AG04449 (cell line): ENCODE data around the gene FGD5.

Experiments used
- CTCF ChIA-PET: fragments of 350-600 bp; formaldehyde crosslinking; extraction: SDS; loops from one replicate; lab custom pipeline; 2021; ENCODE audit warnings: antibody characterized with exemption; lab: Yijun Ruan, JAX
- POLR2A ChIA-PET: fragments of 400-600, 350-600 bp; formaldehyde crosslinking; extraction: SDS; loops from one replicate; lab custom pipeline; 2020; ENCODE audit warnings: antibody characterized with exemption, inconsistent platforms; lab: Yijun Ruan, JAX
- DNase-seq: peaks from one replicate; pipeline ENCODE4 v3.0.0-alpha.2; 2010; ENCODE audit warnings: low read depth, low spot score
- H3K4me3 ChIP-seq: 2 replicates; pipeline ENCODE4 v1.5.1; 2011; ENCODE audit warnings: low read depth, mild to moderate bottlenecking, control low read depth, low read length
- CTCF ChIP-seq: IDR thresholded peaks from one replicate; pipeline ENCODE4 v1.5.1; 2011; ENCODE audit warnings: mild to moderate bottlenecking, moderate library complexity, low read length, control low read depth, inconsistent platforms; ENCODE audit not compliant: insufficient read depth; ENCODE audit errors: missing control alignments

The FGD5 gene

DNA sequence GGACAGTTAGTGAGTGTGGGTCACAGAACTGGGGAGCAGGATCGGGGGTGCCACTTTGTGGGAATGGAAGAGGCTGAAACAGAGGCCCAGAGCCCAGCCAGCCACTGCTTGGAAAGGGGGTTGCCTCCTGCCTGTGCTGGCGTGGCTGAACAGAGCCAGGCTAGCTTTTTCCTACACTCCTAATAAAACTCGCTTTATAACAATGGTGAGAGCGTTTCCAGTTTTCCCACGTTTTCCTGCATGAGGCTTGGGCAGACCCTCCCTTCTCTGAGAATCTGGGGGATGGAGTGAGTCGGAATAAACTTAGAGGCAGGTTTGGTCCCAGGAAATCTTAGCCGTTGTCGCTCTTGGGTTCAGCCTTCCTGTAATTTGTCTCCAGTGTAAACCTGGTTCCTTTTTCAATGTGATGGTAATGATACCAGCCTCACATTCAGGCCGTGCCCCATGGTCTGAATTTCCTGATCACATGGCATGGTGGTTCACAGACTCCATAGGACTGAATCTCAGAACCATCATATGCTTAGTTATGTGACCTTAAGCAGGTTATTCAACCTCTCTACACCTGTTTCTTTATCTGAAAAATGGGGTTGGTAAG lies 6.5 kb upstream of the FGD5 start:
- CTCF ChIA-PET, result no interaction called here
- no peak for TF ChIP-seq CTCF
- DNase-seq, result no peak
- POLR2A ChIA-PET, result no interaction called here
- no peak overlapping the region for H3K4me3 ChIP-seq

- DNase-seq, result no peak
- CTCF ChIA-PET, result no interaction called here
- no peak for TF ChIP-seq CTCF
- no peak overlapping the region for H3K4me3 ChIP-seq
- POLR2A ChIA-PET, result no interaction called here
Measured at GRCh38 chr3:14814411-14814871, 4.3 kb upstream of the FGD5 start.

- ChIA-PET POLR2A (no interaction called here), CTCF (no interaction called here)
- TF ChIP-seq CTCF, result no peak
- no peak overlapping the region for H3K4me3 ChIP-seq
- no peak for DNase-seq
Measured at GRCh38 chr3:14816359-14816758, 2.4 kb upstream of the FGD5 start.

- POLR2A ChIA-PET, result no interaction called here
- no peak overlapping the region for H3K4me3 ChIP-seq
- DNase-seq, result no peak
- TF ChIP-seq CTCF, result no peak
- CTCF ChIA-PET, result no interaction called here
Measured at GRCh38 chr3:14819671-14820070, 909 bp downstream of the FGD5 start.

GRCh38 chr3:14820156-14820555 lies 1.4 kb downstream of the FGD5 start:
- ChIA-PET CTCF (no interaction called here), POLR2A (no interaction called here)
- no peak for DNase-seq
- no peak for TF ChIP-seq CTCF
- H3K4me3 ChIP-seq, result no peak overlapping the region

DNA sequence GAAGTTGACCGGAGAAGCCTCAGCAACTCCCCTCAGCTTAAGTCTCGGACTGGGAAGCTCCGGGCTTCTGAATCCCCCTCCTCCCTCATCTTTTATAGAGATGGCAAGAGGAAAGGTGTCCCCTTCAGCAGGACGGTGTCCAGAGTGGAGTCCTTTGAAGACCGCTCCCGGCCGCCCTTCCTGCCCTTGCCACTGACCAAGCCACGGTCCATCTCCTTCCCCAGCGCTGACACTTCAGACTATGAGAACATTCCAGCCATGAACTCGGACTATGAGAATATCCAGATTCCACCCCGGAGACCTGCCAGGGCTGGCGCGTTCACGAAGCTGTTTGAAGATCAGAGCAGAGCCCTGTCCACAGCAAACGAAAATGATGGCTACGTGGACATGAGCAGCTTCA lies 2.4 kb downstream of the FGD5 start:
- POLR2A ChIA-PET, result no interaction called here
- CTCF ChIA-PET, result no interaction called here
- H3K4me3 ChIP-seq, result no peak overlapping the region
- no peak for DNase-seq
- TF ChIP-seq CTCF, result no peak
